ENCODE results near the gene INTS2.

- no peak for TF ChIP-seq CTCF (IDR thresholded peaks at IDR 0.05 in 8 of 11, conservative IDR thresholded peaks at IDR 0.05 in 3 of 11)
- no peak for TF ChIP-seq POLR2A (IDR thresholded peaks at IDR 0.05)
Measured at GRCh38 chr17:61831099-61831498, 96.7 kb downstream of the INTS2 start.

Measured in spleen (tissue), 7 donors.